GM23248 (cell line): ENCODE results near the gene TAGLN2.

Experiments
- EZH2 ChIP-seq: fragments of 200-600 bp; sonication (generic); IDR thresholded peaks from 2 replicates; pipeline ENCODE4 v1.6.1; 2018; ENCODE audit warnings: antibody characterized with exemption, mild to moderate bottlenecking; ENCODE audit not compliant: insufficient read depth, poor library complexity, severe bottlenecking
- EZH2phosphoT487 ChIP-seq: fragments of 200-600 bp; sonication (generic); IDR thresholded peaks from 2 replicates; pipeline ENCODE4 v1.6.1; 2018; ENCODE audit warnings: antibody characterized with exemption, moderate library complexity, mild to moderate bottlenecking, low read depth; ENCODE audit not compliant: insufficient read depth

GRCh38 chr1:159955456-159955855 lies 30.1 kb upstream of the TAGLN2 start:
- TF ChIP-seq EZH2phosphoT487 (no peak), EZH2 (no peak)
